NAMALWA (cell line): ENCODE data around the gene EFHD1.
"Not testable (repeated sequence)": the region's sequence is repeated elsewhere in the genome, so short reads cannot be mapped to it uniquely, and the experiment has no call there.

Source experiments
- DNase-seq: peaks from one replicate; pipeline ENCODE4 v3.0.0-alpha.2; 2015; ENCODE audit warnings: low spot score

The EFHD1 gene

GRCh38 chr2:232652505-232652851, 19.1 kb downstream of the EFHD1 start:
- no peak for DNase-seq

- DNase-seq: no peak
Measured at GRCh38 chr2:232653441-232653840, 20.0 kb downstream of the EFHD1 start.

GRCh38 chr2:232655392-232655791, 22.0 kb downstream of the EFHD1 start:
- DNase-seq: no peak

GRCh38 chr2:232658217-232658785, 24.9 kb downstream of the EFHD1 start:
- DNase-seq: no peak

- DNase-seq: no peak
Measured at GRCh38 chr2:232659359-232659758, 26.0 kb downstream of the EFHD1 start.

- DNase-seq: no peak
Measured at GRCh38 chr2:232662486-232663260, 29.3 kb downstream of the EFHD1 start.

- no peak for DNase-seq
Measured at GRCh38 chr2:232666051-232666805, 32.8 kb downstream of the EFHD1 start.

GRCh38 chr2:232667989-232668583, 34.7 kb downstream of the EFHD1 start:
- DNase-seq: no peak

- no peak for DNase-seq
Measured at GRCh38 chr2:232668805-232669444, 35.5 kb downstream of the EFHD1 start.

GRCh38 chr2:232672588-232672987, 39.2 kb downstream of the EFHD1 start:
- no peak for DNase-seq

GRCh38 chr2:232674491-232674890, 41.1 kb downstream of the EFHD1 start:
- DNase-seq: no peak

- no peak for DNase-seq
Measured at GRCh38 chr2:232675381-232675780, 42.0 kb downstream of the EFHD1 start.

GRCh38 chr2:232680006-232680405, 46.6 kb downstream of the EFHD1 start:
- DNase-seq: no peak

- no peak for DNase-seq
Measured at GRCh38 chr2:232681527-232681926, 48.1 kb downstream of the EFHD1 start.

- DNase-seq: no peak
Measured at GRCh38 chr2:232683368-232683767, 50.0 kb downstream of the EFHD1 start.

GRCh38 chr2:232685391-232685790, 52.0 kb downstream of the EFHD1 start:
- DNase-seq: not testable (repeated sequence)

GRCh38 chr2:232687382-232688160, 54.2 kb downstream of the EFHD1 start:
- DNase-seq: no peak

- no peak for DNase-seq
Measured at GRCh38 chr2:232688201-232688600, 54.8 kb downstream of the EFHD1 start.

- no peak for DNase-seq
Measured at GRCh38 chr2:232689152-232689910, 55.9 kb downstream of the EFHD1 start.

GRCh38 chr2:232691117-232691516, 57.7 kb downstream of the EFHD1 start:
- not testable (repeated sequence) for DNase-seq

- DNase-seq: no peak
Measured at GRCh38 chr2:232693344-232693743, 59.9 kb downstream of the EFHD1 start.
